PC-3 (cell line): ENCODE results near the gene EMC1. TPM values are rescaled to one million over a fixed set of nuclear protein-coding genes. Genes with fewer than 3 reads are reported as not detected.

ENCODE experiments used
- ATAC-seq: fragments of 200-7000 bp; cut with Tn5 transposase; 2 replicates; pipeline ENCODE4 v1.9.1; 2020; ENCODE audit warnings: mild to moderate bottlenecking, moderate library complexity
- BruUV-seq: library from RNA; stranded (reverse); fragments of 400-500 nt; replicated peaks from 2 replicates; lab custom pipeline; 2021; lab: Mats Ljungman, UMichigan
- CTCF ChIA-PET: fragments of 300-600 bp; sonication (Branson Sonifier 250); formaldehyde crosslinking; loops from one replicate; lab custom pipeline; 2022; ENCODE audit warnings: antibody characterized with exemption; lab: Charles Lee
- POLR2A ChIA-PET: fragments of 300-600 bp; sonication (Branson Sonifier 250); formaldehyde crosslinking; loops from one replicate; lab custom pipeline; 2022; ENCODE audit warnings: antibody characterized with exemption; ENCODE audit not compliant: unreplicated experiment; lab: Charles Lee
- DNase-seq: peaks from one replicate; pipeline ENCODE4 v3.0.0-alpha.2; 2015
- H2AFZ ChIP-seq: fragments of 300-600 bp; sonication (generic); 2 replicates; pipeline ENCODE4 v1.6.0; 2016; ENCODE audit warnings: antibody characterized with exemption, low read length
- H3F3A ChIP-seq: fragments of 300-600 bp; sonication (generic); one replicate; pipeline ENCODE4 v1.6.0; 2017; ENCODE audit warnings: antibody characterized with exemption, low read length, control low read depth, mild to moderate bottlenecking; ENCODE audit not compliant: unreplicated experiment
- H3K27ac ChIP-seq: fragments of 300-600 bp; sonication (generic); 2 replicates; pipeline ENCODE4 v1.5.1; 2016; ENCODE audit warnings: mild to moderate bottlenecking, low read length
- H3K27me3 ChIP-seq: fragments of 300-600 bp; sonication (generic); 2 replicates; pipeline ENCODE4 v1.6.1; 2016; ENCODE audit warnings: low read length, mixed read lengths
- H3K36me3 ChIP-seq: fragments of 300-600 bp; sonication (generic); 2 replicates; pipeline ENCODE4 v1.6.1; 2016; ENCODE audit warnings: low read depth, mixed run types, low read length, mixed read lengths
- H3K4me1 ChIP-seq: fragments of 300-600 bp; sonication (generic); 2 replicates; pipeline ENCODE4 v1.5.1; 2016; ENCODE audit warnings: low read length; ENCODE audit not compliant: insufficient read depth
- H3K4me2 ChIP-seq: fragments of 300-600 bp; sonication (generic); 2 replicates; pipeline ENCODE4 v1.6.0; 2016; ENCODE audit warnings: low read length
- H3K4me3 ChIP-seq: fragments of 300-600 bp; sonication (generic); 2 replicates; pipeline ENCODE4 v1.5.1; 2016; ENCODE audit warnings: mild to moderate bottlenecking, low read length, mixed read lengths
- H3K79me2 ChIP-seq: fragments of 300-600 bp; sonication (generic); 2 replicates; pipeline ENCODE4 v1.6.1; 2017; ENCODE audit warnings: low read length, mixed read lengths
- H3K9ac ChIP-seq: fragments of 300-600 bp; sonication (generic); 2 replicates; pipeline ENCODE4 v1.6.0; 2016; ENCODE audit warnings: mild to moderate bottlenecking, low read length
- H3K9me2 ChIP-seq: fragments of 300-600 bp; sonication (generic); replicated peaks from 2 replicates; pipeline ENCODE4 v1.6.1; 2016; ENCODE audit warnings: mixed run types, low read length, mixed read lengths
- H3K9me3 ChIP-seq: fragments of 300-600 bp; sonication (generic); 2 replicates; pipeline ENCODE4 v1.6.1; 2016; ENCODE audit warnings: low read length, mixed read lengths
- H4K20me1 ChIP-seq: fragments of 300-600 bp; sonication (generic); 2 replicates; pipeline ENCODE4 v1.6.1; 2016; ENCODE audit warnings: low read length, mixed read lengths
- CTCF ChIP-seq: fragments of 300-600 bp; sonication (generic); conservative IDR thresholded peaks from 2 replicates; pipeline ENCODE4 v1.5.1; 2017; ENCODE audit warnings: antibody characterized with exemption, low read depth, mild to moderate bottlenecking, low read length
- EZH2 ChIP-seq: fragments of 300-600 bp; sonication (generic); IDR thresholded peaks from one replicate; pipeline ENCODE4 v1.6.1; 2017; ENCODE audit warnings: antibody characterized with exemption, mild to moderate bottlenecking, low read length; ENCODE audit not compliant: unreplicated experiment
- EZH2phosphoT487 ChIP-seq: fragments of 300-600 bp; sonication (generic); IDR thresholded peaks from 2 replicates; pipeline ENCODE4 v1.6.1; 2018; ENCODE audit warnings: mild to moderate bottlenecking, antibody characterized with exemption, low read length, borderline replicate concordance
- intact Hi-C: fragments of 100-400 bp; cut with micrococcal nuclease; formaldehyde crosslinking; loops from 2 replicates; pipeline ENCODE4 v1.9.0; 2023
- total RNA-seq: library from RNA; depleted of rRNA; stranded (reverse); fragments of >200 nt; gene quantifications from 2 replicates; pipeline ENCODE4 v1.2.3, GENCODE V29; 2014; rRNA removed

The EMC1 gene
- total RNA-seq, 1 experiment from 2014 or later, result 60.9 TPM

- no peak for TF ChIP-seq EZH2phosphoT487
- TF ChIP-seq EZH2, result no peak
- no peak for TF ChIP-seq CTCF
- Histone ChIP-seq H3K79me2 (no peaks in the 10 kb centered on the region), H3K27me3 (no peaks in the 10 kb centered on the region), H4K20me1 (peaks cover 10% of the 10 kb centered on the region), H3K9me2 (no peaks in the 10 kb centered on the region), H3K27ac (no peak overlapping the region), H3K9me3 (no peaks in the 10 kb centered on the region), H3K4me2 (no peak overlapping the region), H2AFZ (no peak overlapping the region), H3K36me3 (peaks cover 85% of the 10 kb centered on the region), H3K4me1 (peaks cover 27% of the 10 kb centered on the region), H3F3A (no peaks in the 10 kb centered on the region), H3K9ac (no peak overlapping the region), H3K4me3 (no peak overlapping the region)
- DNase-seq, result no peak
- POLR2A ChIA-PET, result no interaction called here
- BruUV-seq, result no TSS peak
- CTCF ChIA-PET, result no interaction called here
- ATAC-seq, result peak; percentile 64
- intact Hi-C loops, result no loop called here
Observed at GRCh38 chr1:19169642-19170041, 81.7 kb downstream of the EMC1 start.

GRCh38 chr1:19167140-19167539 is 84.2 kb downstream of the EMC1 start:
- Histone ChIP-seq H3K9ac (no peak overlapping the region), H3F3A (no peaks in the 10 kb centered on the region), H3K36me3 (peaks cover 83% of the 10 kb centered on the region), H3K9me3 (no peaks in the 10 kb centered on the region), H3K27me3 (no peaks in the 10 kb centered on the region), H3K4me3 (no peak overlapping the region), H3K27ac (no peak overlapping the region), H3K9me2 (no peaks in the 10 kb centered on the region), H4K20me1 (peaks cover 24% of the 10 kb centered on the region), H2AFZ (no peak overlapping the region), H3K4me1 (peaks cover 50% of the 10 kb centered on the region), H3K79me2 (no peaks in the 10 kb centered on the region), H3K4me2 (no peak overlapping the region)
- ATAC-seq, result no peak
- DNase-seq, result no peak
- intact Hi-C loops, result no loop called here
- BruUV-seq, result no TSS peak
- ChIA-PET POLR2A (interaction anchor here (0.6 kb wide), 2 partner anchors 35 to 47 kb away, joined by 4 to 5 read pairs; no protein-coding TSS in a partner anchor), CTCF (no interaction called here)
- TF ChIP-seq CTCF, result no peak
- TF ChIP-seq EZH2, result no peak
- no peak for TF ChIP-seq EZH2phosphoT487

- H2AFZ ChIP-seq, result no peak overlapping the region
- no peak for DNase-seq
- H3K36me3 ChIP-seq, result peaks cover 86% of the 10 kb centered on the region
- H3K9me2 ChIP-seq, result no peaks in the 10 kb centered on the region
- CTCF ChIA-PET, result no interaction called here
- TF ChIP-seq EZH2 (no peak), CTCF (no peak)
- POLR2A ChIA-PET, result no interaction called here
- H4K20me1 ChIP-seq, result peaks cover 25% of the 10 kb centered on the region
- no peaks in the 10 kb centered on the region for H3K79me2 ChIP-seq
- H3K27me3 ChIP-seq, result no peaks in the 10 kb centered on the region
- H3F3A ChIP-seq, result no peaks in the 10 kb centered on the region
- no peak overlapping the region for H3K27ac ChIP-seq
- H3K4me2 ChIP-seq, result no peak overlapping the region
- no TSS peak for BruUV-seq
- intact Hi-C loops, result no loop called here
- H3K4me3 ChIP-seq, result no peak overlapping the region
- no peak for ATAC-seq
- H3K9ac ChIP-seq, result no peak overlapping the region
- H3K4me1 ChIP-seq, result peaks cover 50% of the 10 kb centered on the region
- no peaks in the 10 kb centered on the region for H3K9me3 ChIP-seq
Observed at GRCh38 chr1:19166066-19166465, 85.3 kb downstream of the EMC1 start.

Other genes starting within 250 kb of the EMC1 start
- gene UBR4, start 41.3 kb downstream of the EMC1 start, total RNA-seq, result 141 and 224 TPM in 2 replicates
- 114 and 117 TPM in 2 replicates for gene MRTO4, start 281 bp upstream of the EMC1 start, total RNA-seq
- 0.40 and 1.2 TPM in 2 replicates for gene AKR7A3, start 37.2 kb upstream of the EMC1 start, total RNA-seq
- gene AKR7A2, start 60.6 kb upstream of the EMC1 start, total RNA-seq, result 63.3 and 72.3 TPM in 2 replicates
- 27.7 and 28.9 TPM in 2 replicates for gene SLC66A1, start 60.8 kb upstream of the EMC1 start, total RNA-seq
- 86.7 and 94.3 TPM in 2 replicates for gene CAPZB, start 234.0 kb upstream of the EMC1 start, total RNA-seq